K562 (cell line): Measurements from ENCODE around the gene ABRAXAS1. TPM values are rescaled to one million over a fixed set of nuclear protein-coding genes. Genes with fewer than 3 reads are reported as not detected.

Source experiments
- ARID2 ChIP-seq: fragments of 450-650 bp; IDR thresholded peaks from 2 replicates; pipeline ENCODE4 v1.6.1; 2017; ENCODE audit warnings: antibody characterized with exemption, mild to moderate bottlenecking
- CTCFL ChIP-seq: IDR thresholded peaks from 2 replicates; pipeline ENCODE4 v1.6.1; 2011; ENCODE audit warnings: borderline replicate concordance, low read depth, mild to moderate bottlenecking, moderate library complexity, low read length; ENCODE audit not compliant: insufficient read depth, poor library complexity, severe bottlenecking
- ESRRA ChIP-seq: fragments of 450-650 bp; IDR thresholded peaks from 2 replicates; pipeline ENCODE4 v1.6.1; 2014; ENCODE audit warnings: low read depth, mild to moderate bottlenecking, moderate library complexity, borderline replicate concordance
- MLLT1 ChIP-seq, 2 experiments: fragments of 450-650 bp; IDR thresholded peaks; 2 replicates each; pipeline ENCODE4 v1.6.1; 2016
- NBN ChIP-seq: fragments of 450-650 bp; IDR thresholded peaks from 2 replicates; pipeline ENCODE4 v1.6.1; 2016; ENCODE audit warnings: low read depth, mild to moderate bottlenecking
- NKRF ChIP-seq: fragments of 450-650 bp; IDR thresholded peaks from 2 replicates; pipeline ENCODE4 v1.6.1; 2016; ENCODE audit warnings: borderline replicate concordance
- THRAP3 ChIP-seq: fragments of 450-650 bp; IDR thresholded peaks from 2 replicates; pipeline ENCODE4 v1.6.1; 2016; ENCODE audit warnings: mild to moderate bottlenecking, inconsistent platforms, borderline replicate concordance
- ZNF507 ChIP-seq: conservative IDR thresholded peaks from 2 replicates; pipeline ENCODE4 v1.6.1; 2017; ENCODE audit warnings: missing genetic modification characterization, missing compliant biosample characterization
- ZNF57 ChIP-seq: fragments of 450-650 bp; formaldehyde crosslinking; IDR thresholded peaks from 2 replicates; pipeline ENCODE4 v1.4.0; 2020; ENCODE audit warnings: mild to moderate bottlenecking, moderate library complexity
- ZNF707 ChIP-seq: fragments of 250-450 bp; sonication (Bioruptor Pico); conservative IDR thresholded peaks from 2 replicates; pipeline ENCODE4 v1.8.0; 2022; ENCODE audit warnings: inconsistent platforms, mild to moderate bottlenecking, moderate library complexity
- polyA plus RNA-seq, 8 experiments: library from polyadenylated mRNA; depleted of rRNA in 4 of 8; stranded (reverse) in 5 of 8; unstranded in 3 of 8; fragments of >200 nt; fragmentation: Nextera tagmentation in 2 of 8; fragmentation: Illumina TruSeq in 1 of 8; extraction: Ambion mirVana in 2 of 8; extraction: Trizol in 1 of 8; gene quantifications; 2 replicates each; pipeline versions ENCODE4 v1.2.1 to v1.2.3, GENCODE V29; 2011 to 2014; ENCODE audit warnings: inconsistent platforms in 1 of 8, missing spikeins in 1 of 8
- total RNA-seq, 7 experiments: library from RNA; depleted of rRNA in 6 of 7; stranded (reverse); fragments of >200 nt in 6 of 7; fragmentation: Illumina TruSeq in 2 of 7; extraction: Trizol in 2 of 7; gene quantifications; 2 replicates each; pipeline versions ENCODE4 v1.2.1 to v1.2.3, GENCODE V29; 2011 to 2021; ENCODE audit warnings: low replicate concordance in 1 of 7

The ABRAXAS1 gene
- total and polyA plus RNA-seq, 9 of the 15 experiments (the other 6 are each of a cell fraction or from before 2014, with no cell fraction given): 10.8 to 48.3 (median 22.1) TPM

- TF ChIP-seq MLLT1 (IDR thresholded peaks at IDR 0.05): 0 out of 4 replicates have a peak, but pooled peaks of 1 of the 2 experiments have one; percentile 65
- TF ChIP-seq ARID2: no peak
- no peak for TF ChIP-seq THRAP3
- no peak for TF ChIP-seq ZNF707 (CRISPR knock-in tag)
- TF ChIP-seq ZNF507 (tag): no peak
- no peak for TF ChIP-seq ZNF57
- TF ChIP-seq NBN: peak; percentile 76; the same call in 1 of the 2 replicates
- TF ChIP-seq ESRRA: no peak
- TF ChIP-seq CTCFL: no peak
- 0 out of 2 replicates have a peak, but pooled peaks have one; percentile 19 for TF ChIP-seq NKRF
Measured at GRCh38 chr4:83489711-83490326, 4.9 kb upstream of the ABRAXAS1 start (continued).
